A549 (cell line): ENCODE measurements around the gene ENPP3.

Source experiments
- EP300 ChIP-seq, 2 experiments: fragments of >200 bp; sonication (Bioruptor Twin); formaldehyde crosslinking; IDR thresholded peaks; 2 replicates in 1 of 2; 3 replicates in 1 of 2; pipeline ENCODE4 v1.6.1; 2016 to 2017
- GATA3 ChIP-seq: IDR thresholded peaks from 2 replicates; pipeline ENCODE4 v1.6.1; 2012; ENCODE audit warnings: borderline replicate concordance
- JUN ChIP-seq, 2 experiments: fragments of >200 bp; sonication (Bioruptor Twin); formaldehyde crosslinking; IDR thresholded peaks; 2 replicates in 1 of 2; 3 replicates in 1 of 2; pipeline ENCODE4 v1.6.1; 2016 to 2017
- MYC ChIP-seq: IDR thresholded peaks from 2 replicates; pipeline ENCODE4 v1.6.1; 2012; ENCODE audit warnings: mild to moderate bottlenecking, inconsistent platforms, low read length, improper control_type of control experiment, borderline replicate concordance
- NR3C1 ChIP-seq: fragments of >200 bp; sonication (Bioruptor Twin); formaldehyde crosslinking; IDR thresholded peaks from 3 replicates; pipeline ENCODE4 v1.6.1; 2017
- POLR2AphosphoS2 ChIP-seq: conservative IDR thresholded peaks from 2 replicates; pipeline ENCODE4 v1.6.1; 2012; ENCODE audit warnings: low read length, improper control_type of control experiment, inconsistent platforms
- TF ChIP-seq, protein P1 (sequence below): fragments of >200 bp; sonication (Bioruptor Twin); formaldehyde crosslinking; IDR thresholded peaks from 3 replicates; pipeline ENCODE4 v1.5.1; 2016
- TF ChIP-seq, protein P2 (sequence below): fragments of 250-450 bp; sonication (Bioruptor Pico); IDR thresholded peaks from 2 replicates; pipeline ENCODE4 v1.5.0; 2021; ENCODE audit warnings: mild to moderate bottlenecking, moderate library complexity, borderline replicate concordance

DNA sequence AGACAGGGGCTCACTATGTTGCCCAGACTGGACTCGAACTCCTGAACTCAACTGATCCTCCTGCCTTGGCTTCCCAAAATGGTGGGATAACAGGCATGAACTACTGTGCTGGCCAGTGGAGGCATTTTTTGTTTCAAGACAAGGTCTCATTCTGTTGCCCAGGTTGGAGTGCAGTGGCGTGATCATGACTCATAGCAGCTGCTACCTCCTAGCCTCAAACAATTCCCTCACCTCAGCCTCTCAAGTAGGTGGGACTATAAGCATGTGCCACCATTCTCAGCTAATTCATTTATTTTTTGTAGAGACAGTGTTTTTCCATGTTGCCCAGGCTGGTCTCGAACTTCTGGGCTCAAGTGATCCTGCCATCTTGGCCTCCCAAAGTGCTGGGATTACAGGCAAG, 17.2 kb downstream of the ENPP3 start:
- TF ChIP-seq, protein P1, sequence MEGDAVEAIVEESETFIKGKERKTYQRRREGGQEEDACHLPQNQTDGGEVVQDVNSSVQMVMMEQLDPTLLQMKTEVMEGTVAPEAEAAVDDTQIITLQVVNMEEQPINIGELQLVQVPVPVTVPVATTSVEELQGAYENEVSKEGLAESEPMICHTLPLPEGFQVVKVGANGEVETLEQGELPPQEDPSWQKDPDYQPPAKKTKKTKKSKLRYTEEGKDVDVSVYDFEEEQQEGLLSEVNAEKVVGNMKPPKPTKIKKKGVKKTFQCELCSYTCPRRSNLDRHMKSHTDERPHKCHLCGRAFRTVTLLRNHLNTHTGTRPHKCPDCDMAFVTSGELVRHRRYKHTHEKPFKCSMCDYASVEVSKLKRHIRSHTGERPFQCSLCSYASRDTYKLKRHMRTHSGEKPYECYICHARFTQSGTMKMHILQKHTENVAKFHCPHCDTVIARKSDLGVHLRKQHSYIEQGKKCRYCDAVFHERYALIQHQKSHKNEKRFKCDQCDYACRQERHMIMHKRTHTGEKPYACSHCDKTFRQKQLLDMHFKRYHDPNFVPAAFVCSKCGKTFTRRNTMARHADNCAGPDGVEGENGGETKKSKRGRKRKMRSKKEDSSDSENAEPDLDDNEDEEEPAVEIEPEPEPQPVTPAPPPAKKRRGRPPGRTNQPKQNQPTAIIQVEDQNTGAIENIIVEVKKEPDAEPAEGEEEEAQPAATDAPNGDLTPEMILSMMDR, result no peak
- TF ChIP-seq MYC, result no peak
- TF ChIP-seq NR3C1, result no peak
- no peak for TF ChIP-seq EP300 (IDR thresholded peaks at IDR 0.05)
- no peak for TF ChIP-seq JUN (IDR thresholded peaks at IDR 0.05)
- TF ChIP-seq GATA3, result no peak
- no peak for TF ChIP-seq POLR2AphosphoS2
- TF ChIP-seq, protein P2, sequence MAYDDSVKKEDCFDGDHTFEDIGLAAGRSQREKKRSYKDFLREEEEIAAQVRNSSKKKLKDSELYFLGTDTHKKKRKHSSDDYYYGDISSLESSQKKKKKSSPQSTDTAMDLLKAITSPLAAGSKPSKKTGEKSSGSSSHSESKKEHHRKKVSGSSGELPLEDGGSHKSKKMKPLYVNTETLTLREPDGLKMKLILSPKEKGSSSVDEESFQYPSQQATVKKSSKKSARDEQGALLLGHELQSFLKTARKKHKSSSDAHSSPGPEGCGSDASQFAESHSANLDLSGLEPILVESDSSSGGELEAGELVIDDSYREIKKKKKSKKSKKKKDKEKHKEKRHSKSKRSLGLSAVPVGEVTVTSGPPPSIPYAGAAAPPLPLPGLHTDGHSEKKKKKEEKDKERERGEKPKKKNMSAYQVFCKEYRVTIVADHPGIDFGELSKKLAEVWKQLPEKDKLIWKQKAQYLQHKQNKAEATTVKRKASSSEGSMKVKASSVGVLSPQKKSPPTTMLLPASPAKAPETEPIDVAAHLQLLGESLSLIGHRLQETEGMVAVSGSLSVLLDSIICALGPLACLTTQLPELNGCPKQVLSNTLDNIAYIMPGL (CRISPR knock-in tag), result no peak
